HuH-7.5 (cell line): ENCODE measurements around the gene CFDP1.

ENCODE experiments used
- DNase-seq: peaks from one replicate; pipeline ENCODE4 v3.0.0; 2011; ENCODE audit warnings: low spot score

Gene CFDP1

GRCh38 chr16:75432828-75433731 lies at the start of gene CFDP1:
Gene CFDP1 (minus strand): TSS chr16:75433503. CDS start chr16:75433352, 151 bp downstream.
- DNase-seq = peak; percentile 94

GRCh38 chr16:75482434-75483205 lies 49.3 kb upstream of the CFDP1 start:
- DNase-seq = no peak

GRCh38 chr16:75481475-75481874 lies 48.2 kb upstream of the CFDP1 start:
- DNase-seq = peak; percentile 53

GRCh38 chr16:75479421-75479990 lies 46.2 kb upstream of the CFDP1 start:
- DNase-seq = no peak

GRCh38 chr16:75478480-75479345 lies 45.4 kb upstream of the CFDP1 start:
- no peak for DNase-seq

- no peak for DNase-seq
Measured at GRCh38 chr16:75477680-75478473, 44.6 kb upstream of the CFDP1 start.

GRCh38 chr16:75476817-75477216 lies 43.5 kb upstream of the CFDP1 start:
- no peak for DNase-seq

GRCh38 chr16:75475420-75475847 lies 42.1 kb upstream of the CFDP1 start:
- DNase-seq = no peak

- DNase-seq = no peak
Measured at GRCh38 chr16:75472908-75473877, 39.9 kb upstream of the CFDP1 start.

- peak; percentile 84 for DNase-seq
Measured at GRCh38 chr16:75471723-75472633, 38.7 kb upstream of the CFDP1 start.

GRCh38 chr16:75466760-75467159 lies 33.5 kb upstream of the CFDP1 start:
- no peak for DNase-seq

GRCh38 chr16:75464122-75464918 lies 31.0 kb upstream of the CFDP1 start, which contains the start of gene TMEM170A:
Gene TMEM170A (minus strand): TSS chr16:75464689. CDS start chr16:75464600, 89 bp downstream.
- peak; percentile 97 for DNase-seq

- peak; percentile 44 for DNase-seq
Measured at GRCh38 chr16:75463389-75464121, 30.3 kb upstream of the CFDP1 start.

GRCh38 chr16:75462806-75463205 lies 29.5 kb upstream of the CFDP1 start:
- no peak for DNase-seq

- no peak for DNase-seq
Measured at GRCh38 chr16:75461575-75461974, 28.3 kb upstream of the CFDP1 start.

GRCh38 chr16:75460446-75460845 lies 27.1 kb upstream of the CFDP1 start:
- no peak for DNase-seq

- DNase-seq = no peak
Measured at GRCh38 chr16:75459691-75460090, 26.4 kb upstream of the CFDP1 start.
